NCI-H187 (cell line): Measurements from ENCODE around the gene FAHD2A.
"Not testable (repeated sequence)": the region's sequence is repeated elsewhere in the genome, so short reads cannot be mapped to it uniquely, and the experiment has no call there.

Experiments used
- DNase-seq, 2 experiments: peaks; one replicate each; lab custom pipeline; 2025; lab: John Stamatoyannopoulos, UW

The FAHD2A gene, protein sequence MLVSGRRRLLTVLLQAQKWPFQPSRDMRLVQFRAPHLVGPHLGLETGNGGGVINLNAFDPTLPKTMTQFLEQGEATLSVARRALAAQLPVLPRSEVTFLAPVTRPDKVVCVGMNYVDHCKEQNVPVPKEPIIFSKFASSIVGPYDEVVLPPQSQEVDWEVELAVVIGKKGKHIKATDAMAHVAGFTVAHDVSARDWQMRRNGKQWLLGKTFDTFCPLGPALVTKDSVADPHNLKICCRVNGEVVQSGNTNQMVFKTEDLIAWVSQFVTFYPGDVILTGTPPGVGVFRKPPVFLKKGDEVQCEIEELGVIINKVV

DNA sequence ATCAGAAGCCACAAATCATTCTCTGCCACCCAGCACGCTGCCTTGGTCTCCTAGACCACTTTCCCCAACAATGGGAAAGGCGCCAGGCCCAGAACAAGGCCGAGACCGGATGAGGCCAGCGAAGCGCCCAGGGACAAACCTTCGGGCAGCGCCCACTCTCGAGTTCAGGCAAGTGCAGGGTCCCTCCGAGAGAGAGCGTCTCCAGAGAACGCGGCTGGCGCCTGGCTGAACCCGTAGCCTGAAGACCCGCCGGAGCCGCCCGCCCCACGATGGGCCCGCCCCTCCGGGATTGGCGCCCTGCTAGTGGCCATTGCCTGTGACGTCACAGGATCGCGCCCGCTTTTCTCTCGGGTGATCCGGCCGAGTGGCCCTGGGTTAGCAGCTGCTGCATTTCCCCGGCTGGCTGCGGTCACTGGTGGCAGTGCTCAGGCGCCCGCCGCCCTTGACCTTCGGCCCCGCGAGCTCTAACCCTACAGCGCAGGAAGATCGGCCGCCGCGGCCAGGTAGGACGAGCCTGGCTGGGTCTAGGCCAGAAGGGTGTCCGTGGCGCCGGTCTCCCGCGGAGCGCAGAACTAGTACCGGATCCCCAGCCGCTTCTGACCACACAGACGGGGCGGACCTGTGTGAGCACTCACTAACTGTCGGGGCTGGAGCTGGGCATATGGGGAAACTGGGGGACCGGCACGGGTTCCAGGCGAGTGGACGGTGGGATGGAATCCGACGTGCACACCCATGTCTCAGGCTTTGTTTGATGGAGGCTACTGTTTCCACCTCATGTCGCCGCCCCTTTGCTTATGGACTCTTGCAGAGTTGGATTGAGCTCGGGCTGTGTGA lies at the start of gene FAHD2A:
Gene FAHD2A, plus strand, starts transcription at position 339 of the 834 bp plus-strand sequence. CDS start 2,851 bp downstream, outside the sequence.
- DNase-seq, result peak; percentile 77 to 78

DNA sequence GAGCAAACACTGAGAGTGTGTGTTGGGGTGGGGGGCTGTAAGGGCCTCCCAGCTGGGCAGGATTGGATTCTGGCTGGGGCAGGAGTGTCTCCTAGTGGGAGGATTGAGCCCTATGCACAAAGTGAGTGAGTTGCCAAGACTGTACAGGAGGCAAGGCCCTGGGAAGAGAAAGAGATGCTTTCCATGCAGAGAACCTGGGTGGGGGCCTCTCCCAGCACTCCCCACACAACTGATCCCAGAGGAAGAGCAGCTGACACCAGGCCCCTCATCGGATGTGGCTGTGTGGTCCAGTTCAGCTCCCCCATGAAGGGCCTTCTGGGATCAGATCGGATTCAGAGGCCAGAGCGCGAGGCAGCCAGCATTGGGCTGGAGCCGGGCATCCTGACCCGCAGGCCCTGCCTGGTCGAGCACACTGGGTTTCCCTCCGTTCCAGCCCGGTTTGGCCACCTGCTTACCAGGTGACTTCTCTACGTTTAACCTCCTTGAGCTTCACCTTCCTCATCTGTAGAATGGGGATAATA lies 49.4 kb upstream of the FAHD2A start:
- DNase-seq, result no peak

DNA sequence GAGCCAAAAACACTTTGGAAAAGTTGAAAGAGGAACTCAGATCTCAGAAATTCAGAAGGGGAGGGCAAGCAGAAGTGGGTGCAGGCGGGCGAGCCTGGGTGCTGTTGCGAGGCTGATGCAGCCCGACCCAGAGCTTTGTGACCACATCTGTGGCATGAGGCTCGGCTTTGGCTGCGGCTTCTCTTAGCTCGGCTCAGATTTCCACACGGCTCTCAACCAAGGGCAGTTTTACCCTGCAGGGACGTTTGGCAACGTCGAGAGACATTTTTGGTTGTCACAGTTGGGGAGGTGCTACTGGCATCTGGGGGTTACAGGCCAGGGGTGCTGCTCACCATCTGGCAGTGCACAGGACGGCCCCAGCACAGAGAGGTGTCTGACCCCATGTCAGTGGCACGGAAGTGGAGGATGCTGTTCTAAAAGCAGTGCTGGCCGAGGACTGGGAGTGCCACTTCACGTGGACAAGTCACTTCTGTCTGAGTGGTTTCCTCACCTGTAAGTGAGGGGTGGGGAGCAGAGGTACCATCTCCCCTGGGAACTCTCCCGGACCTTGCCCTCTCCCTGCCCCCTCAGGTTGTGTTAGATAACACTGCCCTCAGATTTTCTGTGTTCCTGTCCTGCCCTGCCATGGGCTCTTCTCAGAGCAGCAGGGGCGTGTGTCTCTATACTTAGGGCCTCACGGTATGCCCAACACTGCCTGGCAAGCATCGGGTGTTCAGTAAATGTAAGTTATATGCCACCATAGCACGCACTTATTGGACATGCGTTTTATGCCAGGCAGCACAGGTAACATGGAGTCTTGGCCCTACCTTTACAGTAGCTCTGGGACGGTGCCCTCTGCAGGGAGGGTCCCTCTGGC lies 48.7 kb upstream of the FAHD2A start:
- no peak for DNase-seq

DNA sequence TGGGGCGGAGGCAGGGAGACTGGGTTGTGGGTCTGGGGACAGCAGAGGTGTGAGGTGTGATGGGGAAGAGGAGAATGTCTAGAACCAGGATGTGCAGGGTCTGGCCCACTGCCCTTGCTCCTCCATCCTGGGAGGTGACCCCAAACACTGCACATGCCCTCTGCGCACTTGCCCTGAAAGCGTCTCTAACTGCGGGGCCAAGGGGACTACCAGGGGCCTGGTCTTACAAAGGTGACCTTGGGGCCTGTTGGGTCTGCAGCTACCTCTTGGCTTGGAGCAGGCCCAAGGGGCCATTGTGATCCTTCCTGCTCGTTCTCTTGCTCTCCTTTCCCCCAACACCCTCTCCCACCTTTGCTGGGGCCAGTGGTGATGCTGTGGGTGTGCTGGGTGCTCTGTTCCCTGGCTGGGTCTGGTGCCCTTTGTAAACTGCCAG lies 48.0 kb upstream of the FAHD2A start:
- DNase-seq, result no peak

DNA sequence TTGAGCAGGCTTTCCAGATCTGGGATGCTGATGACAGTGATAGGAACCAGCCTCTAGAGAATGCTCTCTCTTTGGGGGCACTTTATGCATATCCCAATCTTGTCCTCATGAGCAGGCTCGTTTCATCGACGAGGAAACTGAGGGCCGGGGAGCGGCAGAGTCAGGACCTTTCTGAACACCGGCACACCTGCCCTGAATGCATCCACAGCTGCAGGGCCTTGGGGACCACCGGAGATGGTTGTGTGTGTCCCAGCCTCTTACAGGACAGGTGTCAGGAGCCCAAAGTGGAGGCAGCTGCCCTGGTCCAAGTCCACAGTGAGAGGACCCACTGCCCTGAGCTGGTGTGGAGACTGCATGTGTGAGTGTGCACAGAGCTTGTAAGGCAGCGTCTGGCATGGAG lies 47.6 kb upstream of the FAHD2A start:
- no peak for DNase-seq

DNA sequence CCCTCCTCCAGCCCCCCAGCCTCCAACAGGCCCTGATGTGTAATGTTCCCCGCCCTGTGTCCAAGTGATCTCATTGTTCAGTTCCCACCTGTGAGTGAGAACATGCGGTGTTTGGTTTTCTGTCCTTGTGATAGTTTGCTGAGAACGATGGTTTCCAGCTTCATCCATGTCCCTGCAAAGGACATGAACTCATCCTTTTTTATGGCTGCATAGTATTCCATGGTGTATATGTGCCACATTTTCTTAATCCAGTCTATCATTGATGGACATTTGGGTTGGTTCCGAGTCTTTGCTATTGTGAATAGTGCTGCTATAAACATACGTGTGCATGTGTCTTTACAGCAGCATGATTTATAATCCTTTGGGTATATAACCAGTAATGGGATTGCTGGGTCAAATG lies 47.0 kb upstream of the FAHD2A start:
- DNase-seq, result not testable (repeated sequence)

DNA sequence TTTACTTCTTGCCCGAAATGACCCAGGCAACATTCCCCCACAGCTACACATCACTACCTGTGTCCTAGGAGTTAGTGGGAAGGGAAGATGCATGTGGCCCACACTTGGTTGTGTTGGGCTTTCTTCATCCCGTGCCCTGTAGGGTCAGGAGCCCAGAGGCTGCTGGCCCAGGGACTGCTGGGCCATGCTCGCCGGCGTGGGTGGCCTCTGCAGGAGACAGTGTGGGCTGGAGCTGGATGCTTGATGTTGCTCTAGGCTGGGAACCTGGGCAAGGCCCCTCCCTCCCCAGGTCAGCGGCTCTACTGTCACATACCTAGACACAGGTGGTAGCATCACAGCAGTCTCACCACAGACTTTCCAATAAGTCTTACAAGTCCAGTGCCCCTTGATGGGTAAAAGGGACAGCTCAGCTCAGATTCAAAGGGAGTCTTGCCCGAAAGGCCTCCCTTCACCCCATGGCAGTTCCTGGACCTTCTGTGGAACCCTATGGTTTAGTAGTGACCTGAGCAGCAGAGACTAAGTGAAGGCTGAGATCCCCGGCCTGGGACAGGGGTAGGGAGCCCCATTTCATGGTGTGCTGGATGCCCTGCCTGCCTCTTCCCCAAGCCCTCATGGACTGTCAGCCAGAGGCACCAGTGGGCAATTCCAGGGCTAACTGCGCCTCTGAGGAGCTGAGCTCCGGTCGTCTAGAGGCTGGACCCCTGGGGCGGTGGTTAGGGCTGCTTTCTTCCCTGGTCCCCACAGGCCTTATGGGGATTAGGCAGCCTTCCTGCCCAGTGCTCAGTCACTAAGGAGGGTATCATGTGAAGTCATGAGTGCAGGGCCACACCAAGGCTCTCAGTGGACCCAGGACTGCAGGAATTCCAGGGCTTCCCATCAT lies 45.4 kb upstream of the FAHD2A start:
- DNase-seq, result no peak

DNA sequence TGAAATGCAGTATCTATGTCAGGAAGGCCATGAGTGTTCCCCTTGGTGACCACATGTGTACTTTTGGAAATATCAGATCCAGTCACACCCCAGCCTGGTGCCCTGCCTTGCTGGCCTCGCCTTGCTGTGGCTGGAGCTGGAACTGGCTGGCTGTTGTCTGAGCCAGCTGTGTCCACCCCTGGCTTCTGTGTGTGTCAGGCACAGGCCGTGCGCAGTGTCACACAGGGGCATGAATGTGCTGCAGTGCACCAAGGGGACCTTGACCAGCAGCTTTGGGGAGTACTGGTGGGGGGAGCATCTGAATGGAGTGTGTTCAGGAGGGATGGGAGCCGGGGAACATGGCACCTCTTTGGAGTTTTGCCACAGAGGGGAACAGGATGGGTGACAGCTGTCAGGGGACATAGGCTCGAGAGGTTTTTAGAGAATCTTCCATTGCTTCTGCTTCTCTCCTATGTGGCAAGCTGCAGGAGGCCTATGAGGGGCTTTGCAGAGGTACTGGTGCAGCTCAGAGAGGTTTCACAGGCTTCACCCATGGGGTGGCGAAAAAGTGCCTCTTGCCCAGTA lies 44.7 kb upstream of the FAHD2A start:
- DNase-seq, result no peak

DNA sequence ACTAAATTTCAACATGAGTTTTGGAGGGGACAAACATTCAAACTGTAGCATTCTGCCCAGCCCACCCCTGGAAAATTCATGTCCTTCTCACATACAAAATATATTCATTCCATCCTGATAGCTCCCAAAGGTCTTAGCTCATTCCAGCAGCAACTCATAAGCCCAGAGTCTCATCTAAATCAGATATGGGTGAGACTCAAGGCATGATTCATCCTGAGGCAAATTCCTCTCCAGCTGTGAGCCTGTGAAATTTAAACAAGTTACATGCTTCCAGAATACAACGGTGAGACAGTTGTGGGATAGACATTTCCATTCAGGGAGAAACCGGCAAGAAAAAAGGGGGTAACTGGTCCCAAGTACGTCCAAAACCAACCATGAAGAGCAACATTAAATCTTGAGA lies 43.5 kb upstream of the FAHD2A start:
- no peak for DNase-seq

DNA sequence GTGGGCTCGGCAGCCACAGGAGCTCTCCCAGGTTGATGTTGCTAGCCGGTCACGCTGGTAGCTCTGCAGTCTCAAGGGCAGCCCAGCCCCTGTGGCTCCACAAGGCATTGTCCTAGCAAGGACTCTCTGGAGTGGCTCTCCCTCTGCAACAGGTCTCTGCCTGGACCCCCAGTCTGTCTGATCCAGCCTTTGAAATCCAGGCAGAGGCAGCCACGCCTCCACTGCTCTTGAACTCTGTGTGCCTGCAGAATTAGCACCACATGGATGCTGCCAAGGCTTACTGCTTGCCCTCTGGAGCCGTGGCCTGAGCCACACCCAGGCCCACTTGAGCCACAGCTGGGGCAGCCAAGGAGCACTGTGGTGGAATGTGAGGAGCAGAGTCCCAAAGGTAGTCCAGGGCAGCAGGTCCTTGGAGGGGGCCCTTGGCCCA lies 43.0 kb upstream of the FAHD2A start:
- no peak for DNase-seq

DNA sequence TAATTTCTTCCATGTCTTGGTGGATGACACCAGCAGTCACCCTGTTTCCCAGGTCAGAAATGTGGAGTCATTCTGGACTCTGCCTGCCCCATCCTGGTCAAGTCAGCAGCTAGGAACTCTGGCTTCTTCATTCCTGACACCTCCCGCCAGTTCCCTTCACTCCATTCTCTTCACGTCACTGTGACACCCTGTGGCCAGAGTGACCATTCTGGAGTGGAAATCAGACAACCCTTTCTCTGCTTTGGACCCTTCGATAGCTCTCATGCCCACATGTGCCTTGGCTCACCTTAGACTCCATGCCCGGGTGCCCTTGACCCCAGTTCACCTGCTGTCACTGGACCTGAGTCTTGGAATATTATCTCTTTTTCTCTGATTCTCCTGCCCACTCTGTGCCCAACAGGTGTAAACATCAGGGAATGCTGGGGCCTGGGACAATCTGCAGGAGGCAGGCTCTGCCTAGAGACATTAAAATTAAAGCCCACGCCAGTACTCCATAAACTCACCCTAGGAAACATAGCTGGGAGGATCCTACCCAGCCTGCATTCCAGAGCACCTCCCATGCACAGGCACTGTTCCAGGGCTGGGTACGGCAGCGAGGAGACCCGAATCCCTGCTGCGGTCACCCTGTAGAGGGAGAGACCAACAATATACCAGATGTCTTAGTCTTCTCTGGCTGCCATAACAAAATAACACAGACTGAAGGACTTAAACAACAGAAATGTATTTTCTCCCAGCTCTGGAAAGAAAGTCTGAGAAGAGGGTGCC lies 41.1 kb upstream of the FAHD2A start:
- no peak for DNase-seq

DNA sequence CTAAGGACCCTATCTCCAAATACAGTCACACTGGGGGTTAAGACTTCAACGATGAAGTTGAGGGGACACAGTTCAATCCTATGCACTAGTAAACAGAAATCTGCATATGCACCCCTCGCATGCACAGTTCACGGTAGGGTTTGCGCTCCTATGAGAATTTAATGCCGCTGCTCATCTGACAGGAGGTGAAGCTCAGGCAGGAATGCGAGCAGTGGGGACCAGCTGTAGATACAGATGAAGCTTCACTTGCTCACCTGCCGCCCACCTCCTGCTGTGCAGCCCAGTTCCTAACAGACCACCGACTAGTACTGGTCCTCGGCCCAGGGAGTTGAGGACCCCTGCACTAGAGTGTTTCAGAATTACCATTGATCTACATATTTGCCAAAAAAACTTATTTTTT lies 40.0 kb upstream of the FAHD2A start:
- no peak for DNase-seq

DNA sequence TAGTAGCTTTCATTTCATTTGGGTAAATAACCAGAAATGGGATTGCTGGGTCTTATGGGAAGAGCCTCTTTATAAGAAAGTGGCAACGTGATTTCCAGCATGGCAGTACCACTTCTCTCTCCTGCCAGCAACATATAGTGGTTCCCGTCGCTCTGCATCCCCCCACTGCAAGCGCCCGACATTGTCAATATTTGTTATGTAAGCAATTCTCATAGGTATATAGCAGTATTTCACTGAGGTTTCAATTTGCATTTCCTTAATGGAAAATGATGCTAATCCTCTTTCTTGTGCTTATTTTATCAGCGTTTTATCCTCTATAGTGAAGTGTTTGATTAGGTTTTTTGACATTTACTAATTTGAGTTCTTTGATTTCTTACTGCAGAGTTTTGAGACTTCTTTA lies 36.0 kb upstream of the FAHD2A start:
- no peak for DNase-seq

DNA sequence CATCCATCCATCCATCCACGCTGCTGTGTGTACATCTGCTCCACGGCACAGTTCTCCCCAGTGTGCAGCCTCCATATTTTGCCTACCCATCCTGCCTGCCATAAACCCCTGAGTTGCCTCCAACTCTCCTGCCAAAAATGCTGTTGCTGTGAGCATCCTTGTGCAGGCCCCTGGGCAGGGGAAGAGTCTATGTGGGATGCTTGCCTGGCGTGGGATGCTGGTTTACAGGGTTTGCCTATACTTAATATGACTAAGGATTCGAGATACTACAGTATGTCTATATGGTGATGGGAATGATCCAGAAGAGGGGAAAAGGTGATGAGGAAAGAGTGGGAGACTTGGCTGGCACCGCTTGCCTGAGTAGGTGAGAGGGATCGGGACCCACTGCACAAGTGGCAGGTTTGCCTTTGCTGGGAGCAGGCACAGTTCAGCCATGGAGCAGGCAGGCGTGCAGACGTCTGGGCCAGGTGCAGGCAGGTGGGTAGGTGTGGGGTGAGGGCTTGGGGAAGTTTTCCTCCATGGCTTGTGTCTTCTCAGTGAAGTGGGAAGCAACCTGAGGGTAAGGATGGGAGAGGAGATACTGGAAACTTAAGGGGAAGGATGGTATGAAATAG lies 30.2 kb upstream of the FAHD2A start:
- DNase-seq, result no peak

DNA sequence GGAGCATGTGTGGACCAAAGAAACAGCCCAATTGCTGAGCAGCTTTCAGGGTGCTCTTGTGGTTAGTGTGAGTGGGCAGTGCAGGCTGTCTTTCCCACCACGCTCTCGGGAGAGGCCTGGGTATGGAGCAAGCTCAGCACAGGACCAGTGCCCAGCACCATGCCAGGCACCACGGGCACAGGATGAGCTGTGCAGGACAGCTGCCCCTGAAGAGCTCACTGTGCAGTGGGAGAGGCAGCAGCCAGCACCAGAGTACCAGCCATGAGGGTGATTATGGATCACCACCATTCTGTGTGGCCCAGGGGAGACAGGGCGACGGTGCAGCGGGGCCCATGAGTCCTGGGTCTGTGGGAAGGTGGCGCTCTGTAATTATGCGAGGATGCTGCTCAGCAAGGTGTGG lies 29.7 kb upstream of the FAHD2A start:
- no peak for DNase-seq

DNA sequence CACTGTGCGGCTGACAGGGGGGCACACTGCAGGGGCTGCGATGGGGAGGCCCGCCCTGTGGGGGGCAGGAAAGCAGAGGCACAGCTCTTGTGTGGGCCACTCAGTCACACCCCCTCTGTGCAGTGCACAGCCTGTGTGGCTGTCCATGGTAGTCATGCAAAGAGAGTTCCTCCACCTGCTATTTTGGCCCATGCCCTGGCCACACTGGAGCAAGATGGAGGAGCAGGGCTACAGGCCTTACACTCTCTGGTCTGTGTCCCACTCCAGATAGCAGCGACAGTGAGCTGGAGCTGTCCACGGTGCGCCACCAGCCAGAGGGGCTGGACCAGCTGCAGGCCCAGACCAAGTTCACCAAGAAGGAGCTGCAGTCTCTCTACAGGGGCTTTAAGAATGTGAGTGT lies 28.5 kb upstream of the FAHD2A start:
- no peak for DNase-seq

DNA sequence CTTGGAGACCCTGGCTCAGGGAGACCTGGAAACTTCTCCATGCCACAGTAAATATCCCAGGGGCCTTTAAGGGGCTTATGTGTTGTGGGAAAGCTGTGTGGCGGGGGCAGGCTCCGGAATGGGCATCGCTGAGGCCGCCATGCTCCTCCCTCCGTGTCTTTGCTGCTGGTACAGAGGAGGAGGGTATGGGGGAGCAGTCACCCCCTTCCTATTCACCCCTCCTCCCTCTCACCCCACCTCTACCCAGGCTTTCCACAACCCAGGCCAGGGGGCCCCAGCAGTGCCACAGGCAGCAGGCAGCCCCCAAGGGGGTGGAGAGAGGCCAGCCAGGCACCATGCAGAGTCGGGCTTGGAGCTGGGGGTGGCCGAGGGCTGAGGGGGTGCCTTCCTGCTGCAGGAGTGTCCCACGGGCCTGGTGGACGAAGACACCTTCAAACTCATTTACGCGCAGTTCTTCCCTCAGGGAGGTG lies 28.0 kb upstream of the FAHD2A start:
- DNase-seq, result no peak

DNA sequence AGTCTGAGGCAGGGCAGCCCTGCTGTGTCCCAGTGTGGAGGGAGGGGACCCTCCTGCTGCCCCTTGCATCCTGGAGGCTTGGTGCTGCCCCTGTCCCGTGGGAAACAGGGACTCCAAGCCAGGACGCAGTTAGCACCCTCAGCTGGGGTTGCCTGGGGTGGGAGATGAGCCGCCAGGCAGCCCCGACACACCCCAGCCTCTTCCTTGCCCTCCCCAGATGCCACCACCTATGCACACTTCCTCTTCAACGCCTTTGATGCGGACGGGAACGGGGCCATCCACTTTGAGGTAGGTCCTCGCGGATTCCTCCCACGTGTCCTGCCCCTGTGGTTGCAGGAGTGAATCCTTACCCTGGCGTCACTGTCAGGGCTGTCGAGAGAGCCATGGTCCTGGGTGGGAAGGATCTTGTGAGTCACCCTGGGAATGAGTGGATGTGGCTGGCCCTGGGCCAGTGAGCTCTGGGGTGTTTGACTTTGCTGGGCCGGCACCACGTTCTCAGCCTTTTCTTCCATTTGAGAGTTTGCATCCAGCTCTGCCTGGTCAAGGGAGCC lies 27.5 kb upstream of the FAHD2A start:
- no peak for DNase-seq

DNA sequence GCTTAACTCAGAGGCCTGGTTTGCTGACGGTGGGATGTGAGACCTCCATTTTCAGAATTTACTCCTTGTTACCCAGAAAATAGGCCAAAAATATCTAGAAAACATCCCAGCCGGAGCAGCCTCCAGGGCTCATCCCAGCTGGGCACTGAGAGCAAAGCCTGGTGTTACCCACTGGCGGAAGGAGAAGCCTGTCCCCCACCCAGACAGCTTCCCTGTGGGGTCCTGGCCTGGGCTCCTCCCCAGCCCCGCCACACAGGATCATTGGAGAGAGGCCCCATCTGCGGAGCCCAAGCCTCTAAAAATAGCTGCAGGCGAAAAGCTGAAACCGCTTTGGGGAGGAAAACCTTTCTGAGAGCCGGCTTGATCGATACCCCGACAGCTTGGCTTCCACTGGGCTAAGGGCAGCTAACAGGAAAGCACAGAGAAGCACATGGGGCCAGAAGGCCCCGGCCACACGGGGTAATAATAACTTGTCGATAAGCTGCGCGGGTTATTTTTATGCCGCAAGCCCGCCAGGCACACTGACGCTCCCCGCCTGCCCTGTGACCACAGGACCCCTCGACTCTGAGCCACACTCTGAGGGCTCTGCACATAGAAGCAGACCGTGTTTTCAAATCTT lies 26.9 kb upstream of the FAHD2A start:
- no peak for DNase-seq
